Fibroblast of peridontal ligament (primary cell): Measurements from ENCODE around the gene GALR1.
A peak's percentile ranks its signal among the peaks of the same experiment; 100 is the strongest.
"Not testable (repeated sequence)": the region's sequence is repeated elsewhere in the genome, so short reads cannot be mapped to it uniquely, and the experiment has no call there.

ENCODE experiments used
- DNase-seq: peaks from one replicate; pipeline ENCODE4 v3.0.0-alpha.2; 2010; ENCODE audit errors: extremely low read depth

The GALR1 gene, protein sequence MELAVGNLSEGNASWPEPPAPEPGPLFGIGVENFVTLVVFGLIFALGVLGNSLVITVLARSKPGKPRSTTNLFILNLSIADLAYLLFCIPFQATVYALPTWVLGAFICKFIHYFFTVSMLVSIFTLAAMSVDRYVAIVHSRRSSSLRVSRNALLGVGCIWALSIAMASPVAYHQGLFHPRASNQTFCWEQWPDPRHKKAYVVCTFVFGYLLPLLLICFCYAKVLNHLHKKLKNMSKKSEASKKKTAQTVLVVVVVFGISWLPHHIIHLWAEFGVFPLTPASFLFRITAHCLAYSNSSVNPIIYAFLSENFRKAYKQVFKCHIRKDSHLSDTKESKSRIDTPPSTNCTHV

GRCh38 chr18:77249569-77250500 is at the start of gene GALR1:
Gene GALR1, plus strand, starts transcription at chr18:77249848. Its CDS starts 701 bp downstream, at chr18:77250549.
- no peak for DNase-seq

DNA sequence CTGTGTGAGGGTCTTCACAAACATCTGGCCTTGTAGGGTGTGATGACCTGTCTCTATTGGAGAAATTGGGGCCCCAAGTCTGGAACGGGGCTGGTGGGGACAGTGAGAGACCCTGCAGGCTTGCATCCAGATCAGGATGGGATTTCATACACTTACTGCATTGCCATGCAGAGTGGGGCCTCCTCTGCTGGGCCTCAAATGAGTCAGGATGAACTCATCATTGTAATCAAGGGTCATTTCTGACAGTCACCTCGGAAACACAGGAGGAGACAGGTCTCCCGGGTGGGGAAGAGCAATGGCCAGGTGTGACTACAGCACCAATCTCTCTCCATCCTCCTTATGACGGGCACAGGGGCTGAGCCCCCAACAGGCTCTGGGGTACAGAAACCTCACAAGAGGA is 48.1 kb upstream of the GALR1 start:
- no peak for DNase-seq

- DNase-seq, result no peak
Observed at GRCh38 chr18:77202329-77202728, 47.3 kb upstream of the GALR1 start.

- no peak for DNase-seq
Observed at GRCh38 chr18:77203071-77203470, 46.6 kb upstream of the GALR1 start.

- DNase-seq, result no peak
Observed at GRCh38 chr18:77203851-77204250, 45.8 kb upstream of the GALR1 start.

GRCh38 chr18:77205769-77206168 is 43.9 kb upstream of the GALR1 start:
- DNase-seq, result no peak

DNA sequence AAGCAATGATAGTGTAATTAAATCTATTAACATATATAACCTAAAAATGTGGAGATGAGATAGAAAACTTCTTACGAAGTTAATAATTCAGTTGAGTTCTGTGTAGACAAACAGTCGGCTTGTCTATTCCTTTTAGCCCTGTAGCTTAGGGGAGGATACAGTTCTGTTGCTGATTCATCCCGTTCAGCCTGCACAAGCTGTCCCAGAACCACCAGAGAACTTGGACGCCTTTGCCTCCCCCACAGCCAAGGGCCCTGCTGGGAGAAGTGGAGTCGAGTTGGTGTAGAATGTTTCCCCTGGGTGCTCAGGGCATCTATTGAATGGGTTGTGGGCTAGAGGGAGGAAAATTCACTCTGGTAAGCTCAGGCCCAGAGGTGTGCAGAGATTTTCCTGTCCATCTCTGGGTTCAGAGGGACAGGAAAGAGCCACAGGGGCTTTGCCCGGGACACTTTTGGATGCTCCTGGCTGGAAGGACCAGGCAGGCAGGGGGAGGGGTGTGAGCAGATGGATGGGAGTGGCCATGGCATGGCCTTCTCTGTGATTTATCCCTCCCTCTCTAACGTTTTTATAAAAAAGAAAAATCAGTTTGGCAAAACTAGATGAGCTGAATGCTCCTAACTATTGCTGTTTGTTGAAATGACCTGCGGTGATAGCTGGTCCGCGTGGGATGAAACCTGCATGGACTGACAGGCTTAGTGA is 42.8 kb upstream of the GALR1 start:
- peak; percentile 31 for DNase-seq

DNA sequence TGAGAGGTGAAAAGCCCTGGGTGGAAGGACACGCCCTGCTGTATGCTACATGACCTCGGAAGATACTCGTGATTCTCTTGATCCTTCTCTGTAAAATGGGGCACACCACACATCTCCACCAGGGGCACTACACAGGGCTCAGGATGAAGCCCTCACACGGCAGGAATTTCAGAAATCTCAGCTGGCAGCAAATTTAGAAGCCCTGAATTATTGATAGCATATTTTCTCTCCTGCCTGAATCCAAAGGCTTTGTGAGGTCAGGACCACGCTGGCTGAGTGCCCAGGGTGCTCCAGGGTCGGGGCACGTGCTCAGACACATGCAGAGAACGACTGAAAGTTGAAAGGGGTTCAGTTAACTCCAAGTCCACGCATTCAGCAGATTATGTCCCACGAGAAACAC is 42.1 kb upstream of the GALR1 start:
- DNase-seq, result peak; percentile 80

- peak; percentile 60 for DNase-seq
Observed at GRCh38 chr18:77208964-77209363, 40.7 kb upstream of the GALR1 start.

- peak; percentile 60 for DNase-seq
Observed at GRCh38 chr18:77209587-77209986, 40.1 kb upstream of the GALR1 start.

DNA sequence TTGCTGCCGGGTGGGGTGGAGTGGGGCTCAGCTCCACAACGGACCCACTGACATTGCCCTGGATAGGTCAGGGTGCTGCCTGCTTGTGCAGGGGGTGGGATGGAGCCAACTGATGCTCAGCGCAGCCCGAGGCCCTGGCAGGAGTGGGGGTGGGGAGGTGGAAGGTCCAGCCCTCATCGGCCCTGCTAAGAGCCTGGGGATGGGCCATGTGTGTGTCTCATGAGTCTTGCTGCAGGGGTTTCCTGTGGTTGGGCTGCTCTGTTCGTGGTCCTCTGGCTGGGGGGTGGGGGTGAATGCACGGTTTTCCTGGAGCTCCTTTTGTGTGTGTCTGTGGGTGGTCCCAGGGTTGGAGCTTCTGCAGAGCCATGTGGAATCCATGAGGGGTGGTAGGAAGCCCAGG is 39.4 kb upstream of the GALR1 start:
- DNase-seq, result no peak

GRCh38 chr18:77218642-77219041 is 31.0 kb upstream of the GALR1 start:
- no peak for DNase-seq

DNA sequence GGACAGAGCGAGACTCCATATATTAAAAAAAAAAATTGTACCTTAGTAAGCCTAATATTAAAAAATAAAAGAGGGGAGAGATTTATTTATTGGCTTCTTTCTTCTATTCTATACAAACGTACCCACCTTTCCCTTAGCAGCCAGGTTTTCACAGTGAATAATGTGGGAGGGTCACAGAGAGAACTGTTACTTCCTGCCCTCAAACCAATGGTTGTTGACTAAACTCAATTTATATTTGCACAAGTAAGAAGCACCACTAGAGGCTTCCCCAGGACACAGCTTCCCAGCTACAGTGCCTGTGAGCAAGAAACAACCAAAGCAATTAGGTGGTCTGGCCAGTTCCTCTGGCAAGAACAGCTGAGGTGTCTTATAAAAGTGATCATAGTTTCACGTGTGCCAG is 28.9 kb upstream of the GALR1 start:
- no peak for DNase-seq

DNA sequence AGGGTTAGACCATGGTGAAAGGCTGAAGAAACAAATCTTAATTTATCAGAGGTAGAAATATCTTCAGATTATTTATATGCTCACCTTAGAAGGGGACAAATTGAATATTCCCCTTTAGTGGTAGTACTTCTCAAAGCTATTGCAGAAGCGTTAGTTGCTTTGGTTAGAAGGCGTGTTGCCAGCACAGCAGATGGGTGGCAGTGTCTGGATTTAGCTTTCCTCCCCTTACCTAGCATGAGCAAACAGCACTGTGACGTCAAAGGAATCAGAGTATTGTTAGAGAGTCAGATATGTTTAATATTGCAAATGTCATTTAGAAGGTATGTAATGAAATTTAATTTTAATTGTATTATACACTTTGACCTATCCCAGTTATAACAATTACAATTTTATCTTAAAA is 27.2 kb upstream of the GALR1 start:
- no peak for DNase-seq

DNA sequence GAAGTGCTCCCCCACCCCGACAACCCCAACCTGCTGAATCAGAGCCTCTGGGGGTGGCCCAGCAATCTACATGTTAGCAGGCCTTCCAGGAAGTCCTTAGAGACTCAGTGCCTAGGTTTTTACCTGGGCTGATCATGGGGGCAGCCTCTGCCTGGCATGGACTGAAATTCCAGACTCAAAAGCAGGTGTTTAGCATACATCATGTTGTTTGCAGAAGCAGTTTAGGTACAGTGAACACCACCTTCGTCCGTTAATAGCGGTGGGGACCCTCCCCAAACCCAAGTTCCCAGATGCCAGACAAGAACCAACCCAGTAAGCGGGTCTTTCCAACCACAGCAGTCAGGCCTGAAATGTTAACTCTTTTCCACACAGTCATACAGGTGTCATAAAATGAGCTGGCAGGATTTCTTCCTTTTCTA is 26.4 kb upstream of the GALR1 start:
- DNase-seq, result no peak

DNA sequence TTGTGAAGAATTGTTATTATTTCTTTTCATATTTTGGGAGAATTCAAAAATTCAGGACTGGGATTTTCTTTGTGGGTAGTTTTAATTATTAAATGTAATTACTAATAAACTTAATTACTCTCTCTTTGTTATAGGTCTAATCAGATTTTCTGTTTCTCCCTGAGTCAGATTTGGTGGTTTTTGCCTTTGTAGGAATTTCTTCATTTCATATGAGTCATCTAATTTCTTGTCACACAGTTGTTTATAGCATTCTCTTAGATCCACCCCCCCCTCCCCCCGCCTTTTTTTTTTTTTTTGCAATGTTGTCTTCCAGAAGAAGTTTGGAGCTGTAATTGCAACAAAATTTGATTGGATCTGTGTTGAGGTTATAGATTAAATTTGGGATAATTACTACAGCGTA is 26.0 kb upstream of the GALR1 start:
- DNase-seq, result peak; percentile 55

DNA sequence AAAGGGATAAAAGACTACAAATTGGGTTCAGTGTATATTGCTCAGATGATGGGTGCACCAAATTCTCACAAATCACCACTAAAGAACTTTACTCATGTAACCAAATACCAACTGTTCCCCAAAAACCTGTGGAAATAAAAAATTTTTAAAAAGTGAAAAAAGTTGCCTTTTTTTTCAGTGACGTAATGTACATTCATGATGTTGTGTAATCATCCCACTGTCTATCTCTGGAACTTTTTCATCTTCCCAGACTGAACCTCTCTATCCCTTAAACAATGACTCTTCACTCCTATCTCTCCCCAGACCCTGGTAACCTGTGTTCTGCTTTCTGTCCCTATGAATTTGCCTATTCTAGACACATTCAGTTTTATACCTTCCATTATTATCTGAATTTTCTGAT is 19.0 kb upstream of the GALR1 start:
- no peak for DNase-seq

DNA sequence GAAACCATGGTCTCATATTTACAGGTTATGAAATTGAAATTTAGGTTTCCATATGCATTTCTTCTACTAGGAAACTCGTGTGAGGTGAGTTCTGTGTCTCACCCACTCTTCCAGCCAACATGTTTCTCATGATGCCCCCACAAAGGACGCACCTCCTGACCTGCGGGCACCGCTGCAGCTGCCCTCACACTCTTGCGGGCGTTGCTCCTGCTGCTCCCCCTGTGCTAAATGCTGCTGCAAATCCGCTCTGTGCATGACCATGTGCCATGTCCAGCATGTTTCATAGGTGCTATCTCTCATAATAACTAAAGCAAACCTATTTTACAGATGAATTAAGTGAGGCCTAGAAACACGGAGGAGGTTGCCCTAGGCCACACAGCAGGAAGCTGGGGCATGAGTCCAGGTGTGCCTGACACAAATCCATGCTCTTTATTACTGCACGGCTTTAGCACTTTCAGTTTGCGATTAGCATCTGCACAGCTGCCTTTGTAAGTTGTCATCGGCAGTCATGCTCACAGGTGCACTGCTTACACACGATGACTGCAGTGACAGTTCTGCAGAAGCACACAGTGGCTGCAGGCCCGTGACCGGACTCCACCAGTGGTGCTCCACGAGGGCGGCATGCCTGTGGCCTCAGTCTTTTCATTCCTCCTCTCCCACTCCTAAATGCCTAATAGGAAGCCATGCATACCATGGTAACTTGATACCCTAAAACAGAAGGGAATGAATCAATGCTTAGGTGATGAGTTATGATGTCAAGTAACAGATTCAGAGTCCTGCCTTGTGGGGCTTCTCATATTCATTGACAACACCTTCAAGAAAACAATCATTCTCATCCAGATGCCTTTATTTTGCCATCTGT is 14.9 kb upstream of the GALR1 start:
- no peak for DNase-seq

DNA sequence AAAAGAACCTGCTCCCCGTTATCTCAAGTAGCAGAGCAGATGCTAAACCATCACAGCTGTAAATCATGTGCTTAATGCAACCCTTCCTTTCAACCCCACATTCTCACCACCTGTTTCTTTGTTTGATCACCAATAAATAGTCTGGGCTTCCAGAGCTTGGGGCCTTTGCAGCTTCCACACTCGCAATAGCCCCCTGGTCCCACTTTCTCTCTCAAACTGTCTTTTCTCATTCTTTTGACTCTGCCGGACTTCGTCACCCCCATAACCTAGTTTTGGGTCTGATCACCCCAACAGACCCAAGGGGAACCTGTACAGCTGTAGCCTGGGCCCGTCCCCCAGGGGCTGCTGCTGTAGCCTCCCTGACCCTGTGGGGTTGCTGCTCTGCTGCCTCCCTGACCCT is 10.4 kb upstream of the GALR1 start:
- DNase-seq, result not testable (repeated sequence)

DNA sequence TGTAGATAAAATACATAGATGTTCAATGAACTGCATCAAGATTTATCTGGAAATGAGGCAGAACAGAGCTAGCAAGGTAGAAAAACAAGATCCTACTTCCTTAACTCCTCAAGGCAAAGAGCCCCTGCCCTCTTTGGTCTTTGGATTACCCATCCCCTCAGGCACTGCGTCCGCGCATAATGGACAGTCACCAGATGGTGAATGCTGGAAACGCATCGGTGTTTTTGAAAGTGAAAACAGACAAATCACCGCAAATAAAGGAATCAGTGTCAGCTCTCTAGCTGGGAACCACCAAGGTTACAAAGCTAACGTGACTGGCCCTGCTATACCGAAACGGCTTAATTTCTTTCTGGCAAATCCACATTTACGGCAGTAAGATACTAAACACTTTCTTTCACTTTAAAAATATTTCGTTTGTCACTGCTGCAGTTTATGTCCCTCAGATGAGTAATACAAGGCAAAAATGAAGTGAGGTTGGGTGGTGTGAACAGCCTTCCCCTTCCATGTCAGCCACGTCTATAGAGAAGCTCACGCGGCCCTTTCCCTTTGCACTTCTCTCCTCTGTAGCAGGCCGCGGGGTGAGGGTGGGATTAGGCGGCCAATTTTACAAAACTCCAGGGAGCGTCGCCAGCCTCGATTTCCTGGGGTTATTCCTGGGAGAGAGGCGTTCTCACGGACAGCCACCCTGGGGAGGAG is 627 bp upstream of the GALR1 start:
- DNase-seq, result no peak

DNA sequence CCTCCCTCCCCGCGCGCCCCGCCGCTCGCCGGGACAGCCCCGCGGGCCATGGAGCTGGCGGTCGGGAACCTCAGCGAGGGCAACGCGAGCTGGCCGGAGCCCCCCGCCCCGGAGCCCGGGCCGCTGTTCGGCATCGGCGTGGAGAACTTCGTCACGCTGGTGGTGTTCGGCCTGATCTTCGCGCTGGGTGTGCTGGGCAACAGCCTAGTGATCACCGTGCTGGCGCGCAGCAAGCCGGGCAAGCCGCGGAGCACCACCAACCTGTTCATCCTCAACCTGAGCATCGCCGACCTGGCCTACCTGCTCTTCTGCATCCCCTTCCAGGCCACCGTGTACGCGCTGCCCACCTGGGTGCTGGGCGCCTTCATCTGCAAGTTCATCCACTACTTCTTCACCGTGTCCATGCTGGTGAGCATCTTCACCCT is 865 bp downstream of the GALR1 start:
- DNase-seq, result no peak
